Sigmoid colon (tissue), 7 donors: ENCODE results near the gene OXSM. TPM values are rescaled to one million over a fixed set of nuclear protein-coding genes. Genes with fewer than 3 reads are reported as not detected.

Experiments
- DNase-seq: peaks from one replicate; pipeline ENCODE4 v3.0.0-alpha.2; 2019
- H3K27ac ChIP-seq, 4 donors: fragments of 200-600 bp; sonication (generic); one replicate each; pipeline ENCODE4 v1.5.1; 2016 to 2019; ENCODE audit warnings: mild to moderate bottlenecking in 1 of 4
- H3K27me3 ChIP-seq, 3 donors: fragments of 200-600 bp; sonication (generic); one replicate each; pipeline ENCODE4 v1.5.1; 2019; ENCODE audit warnings: mild to moderate bottlenecking in 1 of 3
- H3K36me3 ChIP-seq, 4 donors: fragments of 200-600 bp; sonication (generic); one replicate each; pipeline ENCODE4 v1.5.1; 2016 to 2019
- H3K4me1 ChIP-seq, 4 donors: fragments of 200-600 bp; sonication (generic); one replicate each; pipeline ENCODE4 v1.5.1; 2017 to 2019
- H3K4me3 ChIP-seq, 4 donors: fragments of 200-600 bp; sonication (generic); one replicate each; pipeline ENCODE4 v1.5.1; 2017 to 2019; ENCODE audit warnings: mild to moderate bottlenecking in 2 of 4, moderate library complexity in 1 of 4
- H3K9me3 ChIP-seq, 4 donors: fragments of 200-600 bp in 3 of 4; sonication (generic) in 3 of 4; one replicate each; pipeline versions ENCODE4 v1.5.1 to v1.6.1; 2013 to 2019
- EP300 ChIP-seq, 4 donors: sonication (generic); formaldehyde crosslinking; IDR thresholded peaks; one replicate each; pipeline ENCODE4 v1.6.1; 2017; ENCODE audit warnings: antibody characterized with exemption in 4 of 4
- POLR2A ChIP-seq, 2 donors: fragments of 450-650 bp; IDR thresholded peaks; one replicate each; pipeline ENCODE4 v1.6.1; 2016; ENCODE audit warnings: antibody characterized with exemption in 2 of 2, mild to moderate bottlenecking in 2 of 2, moderate library complexity in 2 of 2
- POLR2AphosphoS5 ChIP-seq, 4 donors: sonication (generic); formaldehyde crosslinking; IDR thresholded peaks; one replicate each; pipeline ENCODE4 v1.6.1; 2017; ENCODE audit warnings: antibody characterized with exemption in 4 of 4
- WGBS, 2 donors: extraction: QIAGEN DNeasy Blood & Tissue Kit; methylation state at CpG; one replicate each; pipeline ENCODE4 v1.1.7; 2013; 5-methylcytosine and 5-hydroxymethylcytosine counted together
- intact Hi-C: fragments of 100-400 bp; cut with DNase I; formaldehyde crosslinking; loops from one replicate; pipeline ENCODE4 v1.15.1; 2023
- polyA plus RNA-seq, 3 donors: library from polyadenylated mRNA; stranded (reverse); fragments of 200-250 nt; gene quantifications; one replicate each; pipeline ENCODE4 v1.2.3, GENCODE V29; 2013
- total RNA-seq, 4 donors: library from RNA; depleted of rRNA; stranded (reverse); fragments of >200 nt; gene quantifications; one replicate each; pipeline ENCODE4 v1.1.0, GENCODE V29; 2016
- TF ChIP-seq, protein P1 (sequence below), 4 experiments: fragments of 450-650 bp in 3 of 4; fragments of 200-600 bp in 1 of 4; IDR thresholded peaks; one replicate each; pipeline ENCODE4 v1.5.1; 2016 to 2019; ENCODE audit warnings: antibody characterized with exemption in 4 of 4, mild to moderate bottlenecking in 3 of 4, moderate library complexity in 2 of 4
- donor health status: healthy with polysubstance abuse.
- donor health status: Bipolar disorder and iron deficiency.
- donor health status: healthy.

OXSM gene
- total and polyA plus RNA-seq, 7 donors: 4.3 to 29.4 (median 7.8) TPM

DNA sequence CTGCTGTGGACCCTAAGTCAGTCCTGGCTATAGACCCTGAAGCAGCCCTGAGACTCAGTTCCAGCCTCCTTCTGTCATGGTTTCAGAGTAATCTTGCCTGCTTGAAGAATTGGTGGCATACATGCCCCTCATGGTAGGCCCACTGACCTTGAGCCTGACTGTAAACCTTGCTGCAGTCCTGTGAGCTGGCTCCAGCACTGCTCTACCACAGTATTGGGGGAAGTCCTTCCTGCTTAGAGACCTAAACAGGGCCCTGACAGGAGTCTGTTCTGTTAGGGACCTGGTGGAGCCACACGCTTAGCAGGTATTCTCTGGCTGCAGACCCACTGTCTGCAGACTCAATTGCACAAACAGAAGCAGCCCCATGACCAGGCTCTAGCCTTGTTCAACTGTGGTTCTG lies 47.1 kb downstream of the OXSM start:
- no peak for DNase-seq
- Histone ChIP-seq H3K4me1 (peaks cover 0 to under 1% (median 0%) of the 10 kb centered on the region in 4 donors), H3K27me3 (no peaks in the 10 kb centered on the region), H3K36me3 (no peaks in the 10 kb centered on the region), H3K4me3 (no peak overlapping the region), H3K9me3 (no peaks in the 10 kb centered on the region), H3K27ac (no peak overlapping the region)
- intact Hi-C loops: no loop called here
- 0% methylated on average over 1 of the region's 1 CpG for WGBS, 2 donors
- TF ChIP-seq, protein P1, sequence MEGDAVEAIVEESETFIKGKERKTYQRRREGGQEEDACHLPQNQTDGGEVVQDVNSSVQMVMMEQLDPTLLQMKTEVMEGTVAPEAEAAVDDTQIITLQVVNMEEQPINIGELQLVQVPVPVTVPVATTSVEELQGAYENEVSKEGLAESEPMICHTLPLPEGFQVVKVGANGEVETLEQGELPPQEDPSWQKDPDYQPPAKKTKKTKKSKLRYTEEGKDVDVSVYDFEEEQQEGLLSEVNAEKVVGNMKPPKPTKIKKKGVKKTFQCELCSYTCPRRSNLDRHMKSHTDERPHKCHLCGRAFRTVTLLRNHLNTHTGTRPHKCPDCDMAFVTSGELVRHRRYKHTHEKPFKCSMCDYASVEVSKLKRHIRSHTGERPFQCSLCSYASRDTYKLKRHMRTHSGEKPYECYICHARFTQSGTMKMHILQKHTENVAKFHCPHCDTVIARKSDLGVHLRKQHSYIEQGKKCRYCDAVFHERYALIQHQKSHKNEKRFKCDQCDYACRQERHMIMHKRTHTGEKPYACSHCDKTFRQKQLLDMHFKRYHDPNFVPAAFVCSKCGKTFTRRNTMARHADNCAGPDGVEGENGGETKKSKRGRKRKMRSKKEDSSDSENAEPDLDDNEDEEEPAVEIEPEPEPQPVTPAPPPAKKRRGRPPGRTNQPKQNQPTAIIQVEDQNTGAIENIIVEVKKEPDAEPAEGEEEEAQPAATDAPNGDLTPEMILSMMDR (IDR thresholded peaks at IDR 0.05): no peak
- TF ChIP-seq EP300 (IDR thresholded peaks at IDR 0.05) (no peak), POLR2AphosphoS5 (IDR thresholded peaks at IDR 0.05) (no peak), POLR2A (IDR thresholded peaks at IDR 0.05) (no peak)

DNA sequence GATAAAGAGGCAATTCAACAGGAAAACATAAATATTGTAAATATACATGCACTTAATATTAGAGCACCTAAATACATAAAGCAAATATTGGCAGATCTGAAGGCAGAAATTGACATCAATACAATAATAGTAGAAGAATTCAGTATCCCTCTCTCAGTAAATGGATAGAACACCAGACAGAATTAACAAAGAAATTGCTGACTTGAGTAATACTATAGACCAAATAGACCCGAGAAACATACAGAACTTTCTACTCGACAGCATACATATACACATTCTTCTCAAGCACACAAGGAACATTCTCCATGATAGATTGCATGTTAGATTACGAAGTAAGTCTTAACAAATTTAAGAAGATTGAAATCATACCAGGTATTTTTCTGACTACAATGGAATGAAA lies 50.2 kb downstream of the OXSM start:
- no peaks in the 10 kb centered on the region for H3K9me3 ChIP-seq
- no peaks in the 10 kb centered on the region for H3K36me3 ChIP-seq
- WGBS, 2 donors: 95% methylated on average over 3 of the region's 3 CpGs
- no peaks in the 10 kb centered on the region for H3K27me3 ChIP-seq
- DNase-seq: no peak
- no peak overlapping the region for H3K4me3 ChIP-seq
- H3K27ac ChIP-seq: no peak overlapping the region
- TF ChIP-seq EP300 (IDR thresholded peaks at IDR 0.05) (no peak), POLR2AphosphoS5 (IDR thresholded peaks at IDR 0.05) (no peak), POLR2A (IDR thresholded peaks at IDR 0.05) (no peak)
- TF ChIP-seq, protein P1 (IDR thresholded peaks at IDR 0.05): no peak
- H3K4me1 ChIP-seq: peaks cover 0 to 18% (median 0%) of the 10 kb centered on the region in 4 donors
- intact Hi-C loops: no loop called here

DNA sequence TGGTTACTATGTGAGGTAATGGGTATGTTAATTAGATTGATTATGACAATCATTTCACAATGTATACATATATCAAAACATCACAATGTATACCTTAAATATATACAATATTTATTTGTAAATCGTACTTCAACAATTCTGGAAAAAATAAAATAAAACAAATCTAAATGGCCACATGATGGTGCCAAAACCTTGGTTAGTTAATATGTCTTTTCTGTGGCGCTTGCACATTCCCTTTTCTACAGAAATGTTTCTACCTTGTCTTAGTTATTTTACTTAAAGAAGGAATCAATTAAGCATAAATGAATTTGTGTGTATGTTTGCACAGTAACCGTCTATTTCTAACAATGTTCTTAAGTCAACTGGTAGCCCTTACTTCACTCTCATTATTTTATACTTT lies 53.4 kb downstream of the OXSM start:
- 60 to 61% methylated on average over 3 of the region's 3 CpGs for WGBS, 2 donors

More for the DNA sequence above, 53.4 kb downstream of the OXSM start:
- DNase-seq: no peak
- Histone ChIP-seq H3K36me3 (no peaks in the 10 kb centered on the region), H3K9me3 (no peaks in the 10 kb centered on the region), H3K4me1 (peaks cover 0 to 24% (median 0%) of the 10 kb centered on the region in 4 donors), H3K4me3 (no peak overlapping the region), H3K27ac (no peak overlapping the region), H3K27me3 (no peaks in the 10 kb centered on the region)
- intact Hi-C loops: no loop called here
- TF ChIP-seq POLR2AphosphoS5 (IDR thresholded peaks at IDR 0.05): no peak
- TF ChIP-seq, protein P1 (IDR thresholded peaks at IDR 0.05): peak in 2 of 4 experiments; percentile 18 to 37
- no peak for TF ChIP-seq EP300 (IDR thresholded peaks at IDR 0.05)

Other genes with a start within 250 kb of the OXSM start
- gene TOP2B, start 125.2 kb upstream of the OXSM start, total RNA-seq: 100 to 1,000 TPM in 3 of 4 donors, 10 to 100 TPM in 1; 89.5 to 122 (median 111) TPM
- gene TOP2B, start 125.2 kb upstream of the OXSM start, polyA plus RNA-seq: 10 to 100 TPM; 28.2 to 56.4 (median 33.6) TPM
- gene NGLY1, start 6.6 kb upstream of the OXSM start, total RNA-seq: 10 to 100 TPM; 17.9 to 28.8 (median 26.0) TPM
- gene NGLY1, start 6.6 kb upstream of the OXSM start, polyA plus RNA-seq: 10 to 100 TPM; 22.4 to 28.7 (median 25.8) TPM